Thyroid gland (tissue), 4 donors: ENCODE measurements around the gene CEP55.

Experiments used
- CTCF ChIP-seq, 6 experiments: fragments of 200-600 bp in 3 of 6; fragments of 450-650 bp in 3 of 6; sonication (generic) in 3 of 6; IDR thresholded peaks; one replicate each; pipeline ENCODE4 v1.5.1; 2016 to 2019; ENCODE audit warnings: antibody characterized with exemption in 6 of 6, mild to moderate bottlenecking in 2 of 6, inconsistent platforms in 1 of 6, moderate library complexity in 1 of 6
- POLR2A ChIP-seq, 2 donors: fragments of 450-650 bp; IDR thresholded peaks; one replicate each; pipeline ENCODE4 v1.6.1; 2017; ENCODE audit warnings: antibody characterized with exemption in 2 of 2, mild to moderate bottlenecking in 2 of 2, moderate library complexity in 1 of 2

DNA sequence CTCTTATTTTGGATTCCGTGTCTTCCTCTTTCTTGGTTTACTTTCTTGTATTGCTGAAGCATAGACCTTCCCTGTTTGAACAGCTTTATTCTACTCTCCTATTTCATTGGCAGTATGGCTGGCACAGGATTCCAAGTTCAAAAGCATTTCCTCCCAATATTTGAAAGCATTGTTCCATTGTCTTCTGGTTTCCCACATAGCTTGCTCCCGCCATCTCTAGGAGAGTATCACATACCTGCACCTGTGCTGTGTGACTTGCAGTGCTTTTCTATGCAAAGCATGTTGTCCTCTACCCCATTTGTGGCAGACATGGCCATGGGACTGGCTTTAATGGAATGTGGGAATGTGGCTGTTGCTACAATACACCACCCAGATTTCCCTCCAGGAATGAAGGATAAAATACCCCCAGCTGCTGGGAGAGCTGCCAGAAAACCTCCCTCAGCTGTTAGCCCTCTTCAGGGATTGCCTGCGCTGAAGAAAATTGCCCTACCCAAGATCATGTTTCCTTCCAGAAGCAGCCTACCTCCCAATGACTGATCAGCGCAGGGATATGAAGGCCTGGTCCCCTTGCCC lies 7.4 kb upstream of the CEP55 start:
- TF ChIP-seq CTCF (IDR thresholded peaks at IDR 0.05) (no peak), POLR2A (IDR thresholded peaks at IDR 0.05) (no peak)
